ENCODE results near the gene BNC2.

BNC2 gene

DNA sequence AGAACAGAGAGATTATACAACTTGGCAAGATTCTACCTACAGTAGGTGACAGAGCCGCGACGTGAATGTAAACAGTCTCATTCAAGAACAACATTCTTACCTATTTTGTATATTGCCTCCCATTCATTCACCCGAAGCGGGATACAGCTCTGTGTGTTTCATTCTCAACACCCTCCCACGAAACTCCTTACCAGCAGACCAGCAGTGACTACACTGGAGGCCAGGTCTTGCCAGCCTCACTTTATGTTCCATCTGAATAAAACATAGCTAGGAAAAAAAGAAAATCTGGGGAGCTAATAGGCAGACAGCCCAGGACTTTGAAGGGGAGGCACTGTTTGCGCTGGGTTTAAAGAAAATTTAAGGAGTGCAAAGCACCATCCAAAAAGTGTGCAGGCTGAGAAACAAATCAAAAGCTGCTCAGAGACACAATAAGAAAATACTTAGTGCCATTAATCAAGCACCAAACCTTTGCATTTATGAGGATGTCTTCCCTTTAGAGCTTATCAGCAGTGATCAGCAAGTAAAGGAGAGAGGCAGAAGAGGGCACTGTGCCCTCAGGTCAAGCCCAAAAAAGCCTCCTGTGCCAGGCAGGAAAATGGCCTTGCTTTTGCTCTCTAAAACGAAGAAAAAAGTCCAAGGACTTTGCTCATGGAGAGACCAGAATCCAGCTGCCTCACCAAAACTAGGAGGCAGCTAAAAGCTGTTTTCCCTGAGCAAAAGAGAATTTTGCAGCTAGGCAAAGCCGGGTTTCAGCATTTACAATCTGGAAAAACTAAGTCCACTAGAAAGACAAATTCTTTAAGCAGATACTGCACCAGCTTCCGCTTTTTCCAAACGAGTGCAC is 295.1 kb downstream of the BNC2 start:
- Histone ChIP-seq H3K4me3 (ENCODE audit: low read depth, low read length, poor library complexity, severe bottlenecking) (no peak overlapping the region), H2AFZ (ENCODE audit: low read length) (no peak overlapping the region), H3K36me3 (ENCODE audit: insufficient read depth, low read length) (no peaks in the 10 kb centered on the region), H3K4me1 (ENCODE audit: insufficient read depth, low read length, severe bottlenecking) (no peaks in the 10 kb centered on the region), H3K79me2 (ENCODE audit: insufficient read depth, low read length) (no peaks in the 10 kb centered on the region), H4K20me1 (ENCODE audit: insufficient read depth, low read length) (no peaks in the 10 kb centered on the region), H3K27me3 (ENCODE audit: insufficient read depth, low read length) (no peaks in the 10 kb centered on the region), H3F3A (ENCODE audit: insufficient read depth, low read length) (no peaks in the 10 kb centered on the region), H3K27ac (ENCODE audit: low read depth, low read length, poor library complexity, severe bottlenecking) (no peak overlapping the region), H3K9me3 (ENCODE audit: low read length) (no peaks in the 10 kb centered on the region), H3K9me2 (ENCODE audit: low read depth, low read length) (no peaks in the 10 kb centered on the region), H3K4me2 (ENCODE audit: low read length) (no peak overlapping the region), H3K9ac (ENCODE audit: low read length) (no peak overlapping the region)
- no peak for TF ChIP-seq EZH2 (IDR thresholded peaks at IDR 0.05; ENCODE audit: borderline replicate concordance, low read length)
- TF ChIP-seq, protein P1, sequence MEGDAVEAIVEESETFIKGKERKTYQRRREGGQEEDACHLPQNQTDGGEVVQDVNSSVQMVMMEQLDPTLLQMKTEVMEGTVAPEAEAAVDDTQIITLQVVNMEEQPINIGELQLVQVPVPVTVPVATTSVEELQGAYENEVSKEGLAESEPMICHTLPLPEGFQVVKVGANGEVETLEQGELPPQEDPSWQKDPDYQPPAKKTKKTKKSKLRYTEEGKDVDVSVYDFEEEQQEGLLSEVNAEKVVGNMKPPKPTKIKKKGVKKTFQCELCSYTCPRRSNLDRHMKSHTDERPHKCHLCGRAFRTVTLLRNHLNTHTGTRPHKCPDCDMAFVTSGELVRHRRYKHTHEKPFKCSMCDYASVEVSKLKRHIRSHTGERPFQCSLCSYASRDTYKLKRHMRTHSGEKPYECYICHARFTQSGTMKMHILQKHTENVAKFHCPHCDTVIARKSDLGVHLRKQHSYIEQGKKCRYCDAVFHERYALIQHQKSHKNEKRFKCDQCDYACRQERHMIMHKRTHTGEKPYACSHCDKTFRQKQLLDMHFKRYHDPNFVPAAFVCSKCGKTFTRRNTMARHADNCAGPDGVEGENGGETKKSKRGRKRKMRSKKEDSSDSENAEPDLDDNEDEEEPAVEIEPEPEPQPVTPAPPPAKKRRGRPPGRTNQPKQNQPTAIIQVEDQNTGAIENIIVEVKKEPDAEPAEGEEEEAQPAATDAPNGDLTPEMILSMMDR (IDR thresholded peaks at IDR 0.05; ENCODE audit: low read length), result no peak

DNA sequence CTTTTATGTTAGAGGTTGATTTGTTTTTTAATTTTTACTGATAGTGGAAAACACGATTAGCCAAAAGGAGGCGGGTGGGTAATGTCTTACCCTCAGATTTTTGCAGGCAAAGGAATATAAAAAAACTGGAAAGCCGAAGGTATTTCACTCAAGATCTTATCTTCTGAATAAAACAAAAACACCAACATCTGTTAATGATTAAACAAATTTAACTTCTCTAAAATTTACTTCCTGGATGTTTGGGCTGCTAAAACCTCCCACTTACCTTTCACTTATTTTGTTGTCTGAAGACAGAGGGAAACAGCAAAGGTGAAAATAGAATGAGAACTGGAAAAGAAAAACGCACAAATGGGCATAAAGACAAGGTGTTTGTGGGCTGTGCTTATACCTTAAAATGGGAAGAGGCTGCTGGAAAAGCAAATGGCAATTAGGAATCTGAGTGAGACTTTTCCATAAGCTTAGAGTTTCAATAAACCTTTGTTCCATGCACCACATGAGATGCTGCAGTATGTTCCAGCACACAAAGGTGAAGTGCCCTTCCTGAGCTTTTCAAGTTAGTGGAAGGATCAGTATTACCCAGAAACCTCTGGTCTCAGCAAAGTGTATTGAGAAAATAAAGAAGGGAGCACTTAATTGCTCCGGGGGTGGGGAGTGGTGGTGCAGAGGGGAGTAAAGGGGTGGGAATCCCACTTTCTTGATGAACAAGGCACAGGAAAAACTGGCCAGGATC is 298.3 kb downstream of the BNC2 start:
- Histone ChIP-seq H3F3A (ENCODE audit: insufficient read depth, low read length) (no peaks in the 10 kb centered on the region), H3K27ac (ENCODE audit: low read depth, low read length, poor library complexity, severe bottlenecking) (no peak overlapping the region), H3K4me3 (ENCODE audit: low read depth, low read length, poor library complexity, severe bottlenecking) (no peak overlapping the region), H3K27me3 (ENCODE audit: insufficient read depth, low read length) (no peaks in the 10 kb centered on the region), H3K4me1 (ENCODE audit: insufficient read depth, low read length, severe bottlenecking) (no peaks in the 10 kb centered on the region), H3K9ac (ENCODE audit: low read length) (no peak overlapping the region), H3K9me2 (ENCODE audit: low read depth, low read length) (no peaks in the 10 kb centered on the region), H3K79me2 (ENCODE audit: insufficient read depth, low read length) (no peaks in the 10 kb centered on the region), H2AFZ (ENCODE audit: low read length) (no peak overlapping the region), H3K9me3 (ENCODE audit: low read length) (no peaks in the 10 kb centered on the region), H3K36me3 (ENCODE audit: insufficient read depth, low read length) (no peaks in the 10 kb centered on the region), H3K4me2 (ENCODE audit: low read length) (no peak overlapping the region), H4K20me1 (ENCODE audit: insufficient read depth, low read length) (no peaks in the 10 kb centered on the region)
- TF ChIP-seq, protein P1 (IDR thresholded peaks at IDR 0.05; ENCODE audit: low read length), result no peak
- TF ChIP-seq EZH2 (IDR thresholded peaks at IDR 0.05; ENCODE audit: borderline replicate concordance, low read length), result no peak

DNA sequence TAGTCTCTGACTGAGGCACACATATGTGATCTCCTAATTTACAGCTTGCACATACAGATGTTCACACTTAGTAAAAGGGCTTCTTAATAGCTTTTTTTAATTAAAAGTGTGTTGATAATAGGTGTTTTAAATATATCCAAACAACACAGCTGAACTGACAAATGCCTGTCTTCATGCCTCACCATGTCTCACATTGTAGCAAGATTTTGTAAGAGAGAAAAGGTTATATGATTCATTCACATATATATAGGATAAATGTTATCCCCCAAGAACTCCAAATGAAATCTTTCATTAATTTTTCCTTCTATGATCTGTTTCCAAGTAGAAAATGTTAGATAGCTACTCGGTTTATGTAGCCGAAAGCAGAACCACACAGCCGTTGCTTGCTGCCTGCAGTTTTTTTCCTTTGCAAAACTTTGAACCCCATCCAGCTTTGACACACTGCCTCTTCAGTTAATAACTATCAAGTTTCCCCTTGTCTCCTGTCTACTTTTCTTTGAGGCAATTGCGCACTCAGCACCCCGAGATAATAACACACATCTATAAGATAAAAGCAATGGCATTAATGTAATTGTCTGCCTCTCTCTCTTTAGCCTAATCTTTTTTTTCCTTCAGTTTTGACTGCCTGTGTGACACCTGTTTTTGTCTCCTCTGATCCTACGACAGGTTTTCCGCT is 299.2 kb downstream of the BNC2 start:
- Histone ChIP-seq H3F3A (ENCODE audit: insufficient read depth, low read length) (no peaks in the 10 kb centered on the region), H3K4me3 (ENCODE audit: low read depth, low read length, poor library complexity, severe bottlenecking) (no peak overlapping the region), H3K9ac (ENCODE audit: low read length) (no peak overlapping the region), H4K20me1 (ENCODE audit: insufficient read depth, low read length) (no peaks in the 10 kb centered on the region), H3K4me2 (ENCODE audit: low read length) (no peak overlapping the region), H3K36me3 (ENCODE audit: insufficient read depth, low read length) (no peaks in the 10 kb centered on the region), H3K9me2 (ENCODE audit: low read depth, low read length) (no peaks in the 10 kb centered on the region), H3K27ac (ENCODE audit: low read depth, low read length, poor library complexity, severe bottlenecking) (no peak overlapping the region), H3K4me1 (ENCODE audit: insufficient read depth, low read length, severe bottlenecking) (no peaks in the 10 kb centered on the region), H3K9me3 (ENCODE audit: low read length) (no peaks in the 10 kb centered on the region), H3K79me2 (ENCODE audit: insufficient read depth, low read length) (no peaks in the 10 kb centered on the region), H3K27me3 (ENCODE audit: insufficient read depth, low read length) (no peaks in the 10 kb centered on the region), H2AFZ (ENCODE audit: low read length) (no peak overlapping the region)
- TF ChIP-seq, protein P1 (IDR thresholded peaks at IDR 0.05; ENCODE audit: low read length), result no peak
- TF ChIP-seq EZH2 (IDR thresholded peaks at IDR 0.05; ENCODE audit: borderline replicate concordance, low read length), result no peak
